GM18511 (cell line): Measurements from ENCODE around the gene BLVRA.

ENCODE experiments used
- ATAC-seq: cut with Tn5 transposase; IDR thresholded peaks from one replicate; pipeline ENCODE4 v1.9.1; 2021; ENCODE audit warnings: mild to moderate bottlenecking, moderate library complexity; ENCODE audit not compliant: unreplicated experiment

The BLVRA gene

DNA sequence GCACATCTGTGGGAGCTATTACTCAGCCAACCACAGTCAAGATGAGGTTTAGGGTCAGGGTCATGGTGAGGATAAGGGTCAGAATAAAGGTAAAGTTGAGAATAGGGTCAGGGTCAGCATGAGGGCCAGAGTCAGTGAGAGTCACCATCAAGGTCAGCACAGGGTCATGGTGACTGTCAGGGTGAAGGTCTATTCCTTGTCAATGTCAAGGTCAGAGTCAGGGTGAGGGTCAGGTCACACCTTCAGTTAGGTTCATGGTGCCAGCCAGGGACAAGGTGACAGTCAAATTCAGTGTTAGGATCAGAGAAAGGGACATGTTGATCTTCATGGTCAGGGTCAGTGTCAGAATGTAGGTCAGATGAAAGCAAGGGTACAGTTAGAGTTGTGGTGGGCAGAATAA, 96.7 kb downstream of the BLVRA start:
- ATAC-seq, result no peak

- no peak for ATAC-seq
Measured at GRCh38 chr7:43856316-43856715, 97.8 kb downstream of the BLVRA start.
